Cardiac fibroblast (primary cell): ENCODE measurements around the gene LIG4.

Experiments used
- DNase-seq, 2 donors: peaks; one replicate each; pipeline versions ENCODE4 v3.0.0 to v3.0.0-alpha.2; 2010; ENCODE audit warnings: low read depth in 2 of 2
- H3K4me3 ChIP-seq, 2 donors: replicated peaks in 1 of 2; 1 replicate in 1 of 2; 2 replicates in 1 of 2; pipeline ENCODE4 v1.5.1; 2011; ENCODE audit warnings: low read depth in 2 of 2, low read length in 2 of 2, mild to moderate bottlenecking in 2 of 2, moderate library complexity in 1 of 2
- TF ChIP-seq, protein P1 (sequence below): IDR thresholded peaks from one replicate; pipeline ENCODE4 v1.5.1; 2011; ENCODE audit warnings: low read depth, mild to moderate bottlenecking, low read length, inconsistent platforms

The LIG4 gene

DNA sequence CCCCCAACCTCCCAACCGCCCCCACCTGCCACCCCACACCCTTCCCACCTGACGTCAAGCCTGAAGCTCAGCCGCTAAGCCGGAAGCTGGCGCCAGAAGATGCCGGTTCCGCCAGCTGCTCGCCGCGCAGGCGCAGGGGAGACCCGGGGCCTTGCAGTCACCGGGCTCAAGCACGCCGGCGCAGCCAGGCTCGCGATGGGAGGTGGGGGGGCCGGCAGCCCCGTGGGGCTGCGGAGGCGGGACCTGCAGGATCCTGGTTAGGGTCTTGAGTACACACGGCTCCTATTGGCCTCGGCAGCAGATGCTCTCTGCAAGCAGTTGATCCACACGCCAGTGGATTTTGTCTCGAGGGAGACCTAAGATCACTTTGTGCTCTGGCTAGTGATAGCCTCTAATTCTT is at the start of gene LIG4:
Gene LIG4, minus strand, starts transcription at position 101 of the 400 bp plus-strand sequence. CDS start 4,268 bp downstream, outside the sequence.
- TF ChIP-seq, protein P1, sequence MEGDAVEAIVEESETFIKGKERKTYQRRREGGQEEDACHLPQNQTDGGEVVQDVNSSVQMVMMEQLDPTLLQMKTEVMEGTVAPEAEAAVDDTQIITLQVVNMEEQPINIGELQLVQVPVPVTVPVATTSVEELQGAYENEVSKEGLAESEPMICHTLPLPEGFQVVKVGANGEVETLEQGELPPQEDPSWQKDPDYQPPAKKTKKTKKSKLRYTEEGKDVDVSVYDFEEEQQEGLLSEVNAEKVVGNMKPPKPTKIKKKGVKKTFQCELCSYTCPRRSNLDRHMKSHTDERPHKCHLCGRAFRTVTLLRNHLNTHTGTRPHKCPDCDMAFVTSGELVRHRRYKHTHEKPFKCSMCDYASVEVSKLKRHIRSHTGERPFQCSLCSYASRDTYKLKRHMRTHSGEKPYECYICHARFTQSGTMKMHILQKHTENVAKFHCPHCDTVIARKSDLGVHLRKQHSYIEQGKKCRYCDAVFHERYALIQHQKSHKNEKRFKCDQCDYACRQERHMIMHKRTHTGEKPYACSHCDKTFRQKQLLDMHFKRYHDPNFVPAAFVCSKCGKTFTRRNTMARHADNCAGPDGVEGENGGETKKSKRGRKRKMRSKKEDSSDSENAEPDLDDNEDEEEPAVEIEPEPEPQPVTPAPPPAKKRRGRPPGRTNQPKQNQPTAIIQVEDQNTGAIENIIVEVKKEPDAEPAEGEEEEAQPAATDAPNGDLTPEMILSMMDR: no peak
- H3K4me3 ChIP-seq: peak within 1 kb of the TSS; percentile 56 to 67
- DNase-seq: peak; percentile 91 to 95

DNA sequence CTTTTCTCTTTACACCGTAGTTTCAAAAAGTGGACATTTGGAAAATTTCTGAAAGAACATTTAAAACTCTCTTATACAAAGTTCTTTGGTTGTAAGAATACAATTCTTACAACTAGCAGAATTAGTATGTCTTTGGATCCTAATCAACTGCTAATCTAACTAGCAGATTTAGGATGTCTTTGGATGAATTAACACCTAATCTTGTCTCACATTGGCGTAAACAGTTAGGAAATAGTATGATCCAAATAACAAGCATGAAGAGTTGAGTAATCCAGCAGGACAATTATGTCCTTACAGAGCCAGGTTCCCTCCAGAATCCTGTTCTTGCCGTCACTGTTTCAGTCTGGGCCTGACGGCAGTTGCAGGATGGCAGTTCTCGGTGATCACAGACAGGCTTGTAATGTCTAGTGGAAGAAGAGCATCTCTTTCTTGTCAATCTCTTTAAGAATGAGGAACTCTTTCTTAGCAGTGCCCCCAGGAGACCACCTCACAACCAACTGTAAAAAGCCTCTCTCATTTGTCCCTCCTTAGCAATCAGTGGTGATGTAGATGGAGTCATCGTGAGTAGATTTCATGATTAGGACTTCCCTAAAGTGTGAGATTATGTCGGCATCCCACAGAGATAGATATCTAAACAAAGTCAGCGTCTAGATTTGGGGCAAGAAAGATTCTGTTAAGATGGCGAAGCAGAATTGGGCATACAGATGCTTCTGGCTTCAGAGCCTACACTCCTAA is 48.5 kb upstream of the LIG4 start:
- no peak overlapping the region for H3K4me3 ChIP-seq
- TF ChIP-seq, protein P1: no peak
- no peak for DNase-seq

DNA sequence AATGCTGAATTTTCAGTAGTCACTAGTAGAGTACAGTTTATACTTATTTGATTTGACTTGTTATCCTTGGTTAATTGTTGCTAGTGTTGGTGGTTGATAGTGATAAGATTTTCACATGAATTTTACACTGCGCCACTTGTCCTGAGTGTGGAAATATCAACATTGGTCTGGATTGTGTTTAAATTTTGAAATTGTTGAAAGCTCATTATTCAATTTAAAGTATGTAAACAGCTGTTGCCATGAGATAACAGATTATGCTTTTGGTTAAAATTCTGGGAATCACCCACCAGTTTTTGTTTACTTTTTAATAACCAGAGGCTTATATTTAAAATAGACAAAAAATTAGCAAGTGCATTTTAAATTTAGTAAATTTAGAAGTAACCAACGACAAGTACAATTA is 41.9 kb upstream of the LIG4 start:
- DNase-seq: no peak
- H3K4me3 ChIP-seq: no peak overlapping the region
- TF ChIP-seq, protein P1: no peak

DNA sequence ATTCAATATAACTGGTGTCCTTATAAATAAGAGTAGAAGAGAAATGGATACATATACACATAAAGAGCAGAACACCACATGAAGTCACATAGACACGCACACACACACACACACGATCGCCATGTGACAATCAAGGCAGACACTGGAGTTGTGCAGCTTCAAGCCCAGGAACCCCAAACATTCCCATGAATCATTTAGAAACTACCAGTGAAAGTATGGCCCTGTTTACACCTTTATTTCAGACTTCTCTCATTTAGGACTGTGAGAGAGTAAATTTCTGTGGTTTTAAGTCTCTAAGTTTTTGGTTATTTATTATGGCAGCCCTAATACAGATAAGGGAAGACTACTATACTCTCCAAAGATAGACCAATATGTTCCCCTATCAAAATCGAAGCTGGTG is 33.8 kb upstream of the LIG4 start:
- no peak overlapping the region for H3K4me3 ChIP-seq
- DNase-seq: no peak
- TF ChIP-seq, protein P1: no peak

DNA sequence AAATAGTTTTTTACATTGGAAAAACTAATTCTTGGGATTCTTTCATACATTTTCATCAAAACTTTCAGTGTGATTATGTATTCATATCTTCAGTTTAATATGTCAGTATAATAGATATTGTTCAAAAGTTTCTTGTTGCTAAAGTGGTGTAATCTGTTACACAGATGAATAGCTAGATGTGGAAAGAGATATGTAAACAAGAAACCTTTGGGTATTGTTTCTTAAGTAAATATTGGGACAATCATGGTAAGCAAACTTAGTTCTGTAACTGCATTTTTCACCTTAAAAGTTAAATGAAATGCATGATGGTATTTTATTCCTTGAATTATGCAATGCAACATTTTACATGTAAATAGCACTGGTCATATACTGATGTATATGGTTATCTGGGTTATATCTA is 15.0 kb upstream of the LIG4 start:
- DNase-seq: no peak
- no peak overlapping the region for H3K4me3 ChIP-seq
- TF ChIP-seq, protein P1: no peak

DNA sequence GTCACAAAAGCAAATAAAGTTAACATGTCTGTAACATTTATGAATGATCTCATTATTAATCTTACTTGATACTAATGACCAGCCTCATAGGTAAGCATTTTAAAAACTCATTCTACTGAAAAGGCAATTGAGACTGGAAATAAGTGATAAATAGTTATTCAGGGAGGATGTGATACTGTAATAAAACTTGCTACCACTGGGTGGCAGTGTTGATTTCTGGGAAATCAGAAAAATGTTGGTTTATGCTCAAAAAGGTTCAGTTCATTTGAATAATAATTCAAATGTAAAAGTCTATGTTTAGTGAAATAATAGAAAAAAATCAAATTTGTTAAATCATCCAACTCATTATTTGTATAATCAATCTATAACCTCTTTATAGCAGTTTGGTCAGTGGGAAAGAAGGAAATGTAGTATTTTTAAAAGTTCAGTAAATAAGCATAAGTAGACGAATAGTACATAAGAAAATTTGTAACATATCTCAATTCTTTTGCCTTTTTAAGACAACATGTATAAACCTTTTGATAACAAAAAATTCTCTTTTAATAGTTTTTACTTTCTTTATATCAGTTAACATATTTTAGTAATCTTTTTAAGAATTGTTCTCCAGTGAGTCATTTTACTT is 12.4 kb upstream of the LIG4 start:
- no peak overlapping the region for H3K4me3 ChIP-seq
- TF ChIP-seq, protein P1: peak; percentile 51
- peak; percentile 64 to 70 for DNase-seq
